Type B pancreatic cell (in vitro differentiated cells): ENCODE measurements around the gene CCDC8. TPM values are rescaled to one million over a fixed set of nuclear protein-coding genes. Genes with fewer than 3 reads are reported as not detected.

Source experiments
- DNase-seq: peaks from one replicate; pipeline ENCODE4 v3.0.0; 2021; ENCODE audit warnings: mixed read lengths; ENCODE audit not compliant: unreplicated experiment; ENCODE audit errors: extremely low spot score
- H3K27ac Mint-ChIP-seq: 2 replicates; pipeline ENCODE4 v1.8.0; 2021; ENCODE audit warnings: mild to moderate bottlenecking, mixed read lengths
- H3K27me3 Mint-ChIP-seq: 2 replicates; pipeline ENCODE4 v1.8.0; 2021; ENCODE audit warnings: mixed read lengths
- H3K36me3 Mint-ChIP-seq: 2 replicates; pipeline ENCODE4 v1.8.0; 2021; ENCODE audit warnings: mixed read lengths
- H3K4me1 Mint-ChIP-seq: one replicate; pipeline ENCODE4 v1.8.0; 2021; ENCODE audit warnings: mixed read lengths; ENCODE audit not compliant: unreplicated experiment
- H3K4me3 Mint-ChIP-seq: 2 replicates; pipeline ENCODE4 v1.8.0; 2021; ENCODE audit warnings: mild to moderate bottlenecking, mixed read lengths
- H3K9me3 Mint-ChIP-seq: 2 replicates; pipeline ENCODE4 v1.8.0; 2021; ENCODE audit warnings: mixed read lengths
- CTCF ChIP-seq: fragments of 200-600 bp; sonication (generic); conservative IDR thresholded peaks from 2 replicates; pipeline ENCODE4 v1.5.0; 2021; ENCODE audit warnings: antibody characterized with exemption, mild to moderate bottlenecking
- total RNA-seq: library from RNA; stranded (reverse); gene quantifications from 2 replicates; pipeline ENCODE4 v1.2.1, GENCODE V29; 2021; ENCODE audit warnings: low replicate concordance

The CCDC8 gene
- total RNA-seq, 1 donor from 2014 or later: 29.3 TPM

- Mint-ChIP-seq H3K4me3 (no peak overlapping the region), H3K27me3 (no peaks in the 10 kb centered on the region), H3K4me1 (peaks cover 11% of the 10 kb centered on the region), H3K27ac (no peak overlapping the region), H3K36me3 (peaks cover 22% of the 10 kb centered on the region), H3K9me3 (no peaks in the 10 kb centered on the region)
- no peak for DNase-seq
- no peak for TF ChIP-seq CTCF
Measured at GRCh38 chr19:46361915-46362314, 51.4 kb downstream of the CCDC8 start.

Other genes starting within 250 kb of the CCDC8 start
- gene IGFL1, start 183.8 kb downstream of the CCDC8 start, total RNA-seq: 0.56 and 0.76 TPM in 2 replicates
- 46.1 and 62.4 TPM in 2 replicates for gene HIF3A, start 116.5 kb downstream of the CCDC8 start, total RNA-seq
- 68.3 and 99.5 TPM in 2 replicates for gene PPP5C, start 66.5 kb downstream of the CCDC8 start, total RNA-seq
- gene PNMA8C, start 15.4 kb upstream of the CCDC8 start, total RNA-seq: 0.10 and 2.0 TPM in 2 replicates
- gene PNMA8A, start 58.0 kb upstream of the CCDC8 start, total RNA-seq: 6.7 and 21.9 TPM in 2 replicates
- gene PNMA8B, start 82.3 kb upstream of the CCDC8 start, total RNA-seq: 0.17 and 2.4 TPM in 2 replicates
- gene CALM3, start 187.8 kb upstream of the CCDC8 start, total RNA-seq: 315 and 335 TPM in 2 replicates
- gene PTGIR, start 211.5 kb upstream of the CCDC8 start, total RNA-seq: 0.46 TPM in 1 of 2 replicates, not detected in the other
- gene GNG8, start 222.6 kb upstream of the CCDC8 start, total RNA-seq: 2.4 TPM in 1 of 2 replicates, not detected in the other
- gene DACT3, start 247.6 kb upstream of the CCDC8 start, total RNA-seq: 1.3 and 24.5 TPM in 2 replicates